HG03439 (cell line): ENCODE data around the gene TPSAB1.
"Not testable (repeated sequence)": the region's sequence is repeated elsewhere in the genome, so short reads cannot be mapped to it uniquely, and the experiment has no call there.

Experiments
- ATAC-seq: cut with Tn5 transposase; IDR thresholded peaks from one replicate; pipeline ENCODE4 v1.9.1; 2021; ENCODE audit warnings: mild to moderate bottlenecking, moderate library complexity; ENCODE audit not compliant: unreplicated experiment

TPSAB1 gene

GRCh38 chr16:1222553-1223354 lies 17.8 kb upstream of the TPSAB1 start:
- no peak for ATAC-seq

GRCh38 chr16:1223355-1224214 lies 16.9 kb upstream of the TPSAB1 start:
- ATAC-seq: no peak

GRCh38 chr16:1224558-1224957 lies 15.9 kb upstream of the TPSAB1 start:
- no peak for ATAC-seq

- no peak for ATAC-seq
These were observed 15.5 kb upstream of the TPSAB1 start, which contains the start of gene TPSG1 for GRCh38 chr16:1225051-1225451. TSS of gene TPSG1 (minus strand) at chr16:1225268. CDS start at chr16:1225252, 16 bp downstream.

- ATAC-seq: not testable (repeated sequence)
These were observed 14.7 kb upstream of the TPSAB1 start for GRCh38 chr16:1225728-1226311.

- not testable (repeated sequence) for ATAC-seq
These were observed 13.8 kb upstream of the TPSAB1 start for GRCh38 chr16:1226692-1227091.

GRCh38 chr16:1228227-1228626 lies 12.3 kb upstream of the TPSAB1 start:
- not testable (repeated sequence) for ATAC-seq

GRCh38 chr16:1229476-1229875 lies 11.0 kb upstream of the TPSAB1 start:
- ATAC-seq: not testable (repeated sequence)

GRCh38 chr16:1230084-1230470 lies 10.4 kb upstream of the TPSAB1 start, which contains the start of gene TPSB2:
TSS of gene TPSB2 (minus strand) at chr16:1230184. CDS start at chr16:1229951, 233 bp downstream.
- ATAC-seq: not testable (repeated sequence)

- ATAC-seq: not testable (repeated sequence)
These were observed 9.9 kb upstream of the TPSAB1 start for GRCh38 chr16:1230471-1231212.

GRCh38 chr16:1231301-1231700 lies 9.2 kb upstream of the TPSAB1 start:
- ATAC-seq: not testable (repeated sequence)

- ATAC-seq: not testable (repeated sequence)
These were observed 8.3 kb upstream of the TPSAB1 start for GRCh38 chr16:1232049-1232748.

GRCh38 chr16:1236659-1237058 lies 3.8 kb upstream of the TPSAB1 start:
- not testable (repeated sequence) for ATAC-seq

GRCh38 chr16:1237990-1238389 lies 2.5 kb upstream of the TPSAB1 start:
- ATAC-seq: no peak

- not testable (repeated sequence) for ATAC-seq
These were observed 1.6 kb upstream of the TPSAB1 start for GRCh38 chr16:1238909-1239308.

- ATAC-seq: not testable (repeated sequence)
These were observed 930 bp upstream of the TPSAB1 start for GRCh38 chr16:1239575-1239974.

GRCh38 chr16:1241081-1241480 lies 576 bp downstream of the TPSAB1 start:
- ATAC-seq: not testable (repeated sequence)

- ATAC-seq: not testable (repeated sequence)
These were observed 2.9 kb downstream of the TPSAB1 start for GRCh38 chr16:1243363-1243762.

GRCh38 chr16:1243907-1244850 lies 3.7 kb downstream of the TPSAB1 start:
- not testable (repeated sequence) for ATAC-seq
